Medulla oblongata (tissue), 1 donor: ENCODE results near the gene TAGLN.
"Not testable (repeated sequence)": the region's sequence is repeated elsewhere in the genome, so short reads cannot be mapped to it uniquely, and the experiment has no call there.

ENCODE experiments used
- DNase-seq: peaks from one replicate; pipeline ENCODE4 v3.0.0-alpha.2; 2015; ENCODE audit errors: extremely low spot score

The TAGLN gene

GRCh38 chr11:117180661-117181585 lies 18.2 kb upstream of the TAGLN start:
- peak; percentile 89 for DNase-seq

GRCh38 chr11:117181586-117182550 lies 17.3 kb upstream of the TAGLN start:
- no peak for DNase-seq

- no peak for DNase-seq
These were observed 16.6 kb upstream of the TAGLN start for GRCh38 chr11:117182551-117182935.

GRCh38 chr11:117183178-117183577 lies 16.0 kb upstream of the TAGLN start:
- DNase-seq = not testable (repeated sequence)

- DNase-seq = no peak
These were observed 15.3 kb upstream of the TAGLN start for GRCh38 chr11:117183724-117184349.

- DNase-seq = peak; percentile 53
These were observed 13.3 kb upstream of the TAGLN start for GRCh38 chr11:117185736-117186430.

- DNase-seq = no peak
These were observed 12.8 kb upstream of the TAGLN start for GRCh38 chr11:117186431-117186761.

GRCh38 chr11:117187007-117187406 lies 12.2 kb upstream of the TAGLN start:
- DNase-seq = no peak

- DNase-seq = no peak
These were observed 11.8 kb upstream of the TAGLN start for GRCh38 chr11:117187428-117187798.

GRCh38 chr11:117187799-117188481 lies 11.2 kb upstream of the TAGLN start:
- DNase-seq = no peak

- no peak for DNase-seq
These were observed 10.5 kb upstream of the TAGLN start for GRCh38 chr11:117188620-117189081.

- peak; percentile 58 for DNase-seq
These were observed 9.8 kb upstream of the TAGLN start for GRCh38 chr11:117189191-117189940.

GRCh38 chr11:117189941-117190544 lies 9.1 kb upstream of the TAGLN start:
- DNase-seq = no peak

GRCh38 chr11:117191680-117192400 lies 7.3 kb upstream of the TAGLN start:
- no peak for DNase-seq

- no peak for DNase-seq
These were observed 6.7 kb upstream of the TAGLN start for GRCh38 chr11:117192401-117192875.

GRCh38 chr11:117193130-117194020 lies 5.8 kb upstream of the TAGLN start:
- DNase-seq = no peak

- DNase-seq = no peak
These were observed 4.9 kb upstream of the TAGLN start for GRCh38 chr11:117194267-117194666.

GRCh38 chr11:117195258-117195657 lies 3.9 kb upstream of the TAGLN start:
- DNase-seq = no peak
